BJ (cell line): ENCODE data around the gene SLC38A10. TPM values are rescaled to one million over a fixed set of nuclear protein-coding genes. Genes with fewer than 3 reads are reported as not detected.

Experiments
- CTCF ChIA-PET: fragments of 350-600 bp; formaldehyde crosslinking; extraction: SDS; loops from one replicate; lab custom pipeline; 2021; ENCODE audit warnings: antibody characterized with exemption, inconsistent platforms; lab: Yijun Ruan, JAX
- POLR2A ChIA-PET: fragments of 300-600 bp; sonication (Branson Sonifier 250); formaldehyde crosslinking; extraction: SDS; loops from one replicate; lab custom pipeline; 2021; ENCODE audit warnings: antibody characterized with exemption; lab: Charles Lee
- DNase-seq: peaks from one replicate; pipeline ENCODE4 v3.0.0-alpha.2; 2011; ENCODE audit warnings: low read depth
- H3K27me3 ChIP-seq: 2 replicates; pipeline ENCODE4 v1.6.0; 2011; ENCODE audit warnings: low read length; ENCODE audit not compliant: control insufficient read depth, insufficient read depth
- H3K36me3 ChIP-seq: 2 replicates; pipeline ENCODE4 v1.5.1; 2011; ENCODE audit warnings: low read length; ENCODE audit not compliant: control insufficient read depth, insufficient read depth
- H3K4me3 ChIP-seq: 2 replicates; pipeline ENCODE4 v1.5.1; 2011; ENCODE audit warnings: low read depth, mild to moderate bottlenecking, control low read depth, low read length
- CTCF ChIP-seq: IDR thresholded peaks from 2 replicates; pipeline ENCODE4 v1.5.1; 2011; ENCODE audit warnings: low read depth, mild to moderate bottlenecking, control low read depth, inconsistent platforms, low read length, moderate library complexity; ENCODE audit not compliant: insufficient read depth
- polyA plus RNA-seq: library from polyadenylated mRNA; depleted of rRNA; stranded (reverse); fragments of >200 nt; gene quantifications from 2 replicates; pipeline ENCODE4 v1.2.3, GENCODE V29; 2011

SLC38A10 gene
- polyA plus RNA-seq, 1 experiment: 55.4 TPM

GRCh38 chr17:81301195-81302144, 6.4 kb upstream of the SLC38A10 start:
- TF ChIP-seq CTCF: no peak

GRCh38 chr17:81300586-81301155, 5.6 kb upstream of the SLC38A10 start:
- CTCF ChIA-PET: interaction anchor here (1.0 kb wide), 1 partner anchor 18 kb away, joined by 3 read pairs; no protein-coding TSS in a partner anchor
- Histone ChIP-seq H3K36me3 (no peaks in the 10 kb centered on the region), H3K4me3 (no peak overlapping the region), H3K27me3 (no peaks in the 10 kb centered on the region)
- no peak for DNase-seq
- no peak for TF ChIP-seq CTCF
- POLR2A ChIA-PET: no interaction called here

More at GRCh38 chr17:81301195-81302144, 6.4 kb upstream of the SLC38A10 start:
- H3K27me3 ChIP-seq: no peaks in the 10 kb centered on the region
- no peak overlapping the region for H3K4me3 ChIP-seq
- POLR2A ChIA-PET: no interaction called here
- no peaks in the 10 kb centered on the region for H3K36me3 ChIP-seq
- CTCF ChIA-PET: interaction anchor here (1.0 kb wide), 1 partner anchor 18 kb away, joined by 3 read pairs; no protein-coding TSS in a partner anchor
- no peak for DNase-seq

- no peaks in the 10 kb centered on the region for H3K27me3 ChIP-seq
- TF ChIP-seq CTCF: no peak
- ChIA-PET CTCF (no interaction called here), POLR2A (no interaction called here)
- H3K36me3 ChIP-seq: no peaks in the 10 kb centered on the region
- no peak for DNase-seq
- no peak overlapping the region for H3K4me3 ChIP-seq
Measured at GRCh38 chr17:81299846-81300585, 4.9 kb upstream of the SLC38A10 start.

- Histone ChIP-seq H3K4me3 (no peak overlapping the region), H3K27me3 (no peaks in the 10 kb centered on the region), H3K36me3 (no peaks in the 10 kb centered on the region)
- DNase-seq: no peak
- ChIA-PET CTCF (no interaction called here), POLR2A (no interaction called here)
- TF ChIP-seq CTCF: no peak
Measured at GRCh38 chr17:81298991-81299738, 4.1 kb upstream of the SLC38A10 start.
